HepG2 (cell line): Measurements from ENCODE around the gene FFAR2. TPM values are rescaled to one million over a fixed set of nuclear protein-coding genes. Genes with fewer than 3 reads are reported as not detected.

Experiments used
- ATF2 ChIP-seq: sonication (generic); formaldehyde crosslinking; IDR thresholded peaks from 2 replicates; pipeline ENCODE4 v1.4.0; 2020; ENCODE audit warnings: missing genetic modification reagents
- CTCF ChIP-seq: sonication (generic); formaldehyde crosslinking; IDR thresholded peaks from 2 replicates; pipeline ENCODE4 v1.5.0; 2020; ENCODE audit warnings: mild to moderate bottlenecking, missing genetic modification reagents, moderate library complexity
- GATAD2A ChIP-seq: IDR thresholded peaks from 2 replicates; pipeline ENCODE4 v1.6.1; 2016
- HOMEZ ChIP-seq: IDR thresholded peaks from 2 replicates; pipeline ENCODE4 v1.6.1; 2016; ENCODE audit warnings: low read depth
- KMT2A ChIP-seq: sonication (generic); formaldehyde crosslinking; IDR thresholded peaks from 2 replicates; pipeline ENCODE4 v1.4.0; 2020; ENCODE audit warnings: missing genetic modification reagents
- MBD4 ChIP-seq: IDR thresholded peaks from 2 replicates; pipeline ENCODE4 v1.6.1; 2012; ENCODE audit warnings: low read length, inconsistent platforms, borderline replicate concordance
- MED1 ChIP-seq: sonication (generic); formaldehyde crosslinking; IDR thresholded peaks from 2 replicates; pipeline ENCODE4 v1.4.0; 2020; ENCODE audit warnings: missing genetic modification reagents
- RNF2 ChIP-seq: fragments of 450-650 bp; conservative IDR thresholded peaks from 2 replicates; pipeline ENCODE4 v1.6.1; 2016; ENCODE audit warnings: low read depth
- SKIL ChIP-seq: sonication (generic); formaldehyde crosslinking; IDR thresholded peaks from 2 replicates; pipeline ENCODE4 v1.8.0; 2022; ENCODE audit warnings: missing genetic modification reagents, mild to moderate bottlenecking, moderate library complexity, borderline replicate concordance
- ZBED4 ChIP-seq: sonication (generic); formaldehyde crosslinking; IDR thresholded peaks from 2 replicates; pipeline ENCODE4 v1.4.0; 2020; ENCODE audit warnings: missing genetic modification reagents, borderline replicate concordance
- ZBTB38 ChIP-seq: sonication (generic); formaldehyde crosslinking; IDR thresholded peaks from 2 replicates; pipeline ENCODE4 v1.5.1; 2020; ENCODE audit warnings: mild to moderate bottlenecking, missing genetic modification reagents
- ZFY ChIP-seq: sonication (generic); formaldehyde crosslinking; IDR thresholded peaks from 2 replicates; pipeline ENCODE4 v1.4.0; 2020; ENCODE audit warnings: missing genetic modification reagents
- ZMYM4 ChIP-seq: sonication (generic); formaldehyde crosslinking; IDR thresholded peaks from 2 replicates; pipeline ENCODE4 v1.8.1; 2023; ENCODE audit warnings: mild to moderate bottlenecking, missing genetic modification reagents
- ZNF224 ChIP-seq: sonication (generic); formaldehyde crosslinking; IDR thresholded peaks from 2 replicates; pipeline ENCODE4 v1.5.0; 2020; ENCODE audit warnings: mild to moderate bottlenecking, missing genetic modification reagents
- ZNF256 ChIP-seq: sonication (generic); formaldehyde crosslinking; conservative IDR thresholded peaks from 2 replicates; pipeline ENCODE4 v1.4.0; 2020; ENCODE audit warnings: missing genetic modification reagents
- ZNF569 ChIP-seq: sonication (generic); formaldehyde crosslinking; IDR thresholded peaks from 2 replicates; pipeline ENCODE4 v1.5.0; 2020; ENCODE audit warnings: mild to moderate bottlenecking, missing genetic modification reagents, moderate library complexity, borderline replicate concordance
- ZNF615 ChIP-seq: sonication (generic); formaldehyde crosslinking; IDR thresholded peaks from 2 replicates; pipeline ENCODE4 v1.5.0; 2020; ENCODE audit warnings: mild to moderate bottlenecking, missing genetic modification reagents, borderline replicate concordance
- ZSCAN22 ChIP-seq: sonication (generic); formaldehyde crosslinking; IDR thresholded peaks from 2 replicates; pipeline ENCODE4 v1.4.0; 2020; ENCODE audit warnings: mild to moderate bottlenecking, missing genetic modification reagents
- polyA plus RNA-seq, 8 experiments: library from polyadenylated mRNA; depleted of rRNA in 3 of 8; stranded (reverse) in 7 of 8; unstranded in 1 of 8; fragments of >200 nt; fragmentation: Illumina TruSeq in 4 of 8; extraction: Trizol in 4 of 8; gene quantifications; 2 replicates each; pipeline versions ENCODE4 v1.2.1 to v1.2.3, GENCODE V29; 2011 to 2016; ENCODE audit warnings: low read depth in 4 of 8, missing spikeins in 1 of 8, mixed read lengths in 1 of 8; ENCODE audit not compliant: insufficient read depth in 1 of 8
- total RNA-seq, 5 experiments: library from RNA; depleted of rRNA; stranded (reverse); fragments of >200 nt; fragmentation: Illumina TruSeq; extraction: Trizol; gene quantifications; 2 replicates each; pipeline ENCODE4 v1.2.3, GENCODE V29; 2016; ENCODE audit warnings: low read depth in 1 of 5

Gene FFAR2
- total and polyA plus RNA-seq, 2 of the 13 experiments (the other 11 are each of a cell fraction or from before 2014, with no cell fraction given): 0.12 TPM; not detected in 1

GRCh38 chr19:35495107-35496064 lies 47.3 kb downstream of the FFAR2 start (continued):
- 0 out of 2 replicates have a peak, but pooled peaks have one; percentile 19 for TF ChIP-seq ZNF256 (CRISPR knock-in tag)
- TF ChIP-seq HOMEZ: 0 out of 2 replicates have a peak, but pooled peaks have one; percentile 34
- no peak for TF ChIP-seq SKIL (CRISPR knock-in tag)
- TF ChIP-seq ATF2 (CRISPR knock-in tag): no peak
- TF ChIP-seq ZNF224 (CRISPR knock-in tag): no peak
- TF ChIP-seq ZBED4 (CRISPR knock-in tag): no peak
- TF ChIP-seq GATAD2A (CRISPR knock-in tag): peak; percentile 57; the same call in 1 of the 2 replicates
- TF ChIP-seq RNF2: no peak
- 0 out of 2 replicates have a peak, but pooled peaks have one; percentile 30 for TF ChIP-seq MED1
- no peak for TF ChIP-seq ZSCAN22 (CRISPR knock-in tag)
- TF ChIP-seq CTCF (CRISPR knock-in tag): peak; percentile 98
- TF ChIP-seq MBD4: no peak
- TF ChIP-seq ZMYM4 (CRISPR knock-in tag): 0 out of 2 replicates have a peak, but pooled peaks have one; percentile 29
- 0 out of 2 replicates have a peak, but pooled peaks have one; percentile 40 for TF ChIP-seq ZBTB38
- peak; percentile 51 for TF ChIP-seq ZFY
- no peak for TF ChIP-seq KMT2A
- TF ChIP-seq ZNF569: no peak
- no peak for TF ChIP-seq ZNF615 (CRISPR knock-in tag)
